Pancreas (tissue), 10 donors: ENCODE results near the gene PPARD. TPM values are rescaled to one million over a fixed set of nuclear protein-coding genes. Genes with fewer than 3 reads are reported as not detected.

ENCODE experiments used
- ATAC-seq, 4 donors: fragments of 200-7000 bp; cut with Tn5 transposase; one replicate each; pipeline versions ENCODE4 v1.8.0 to v1.9.1; 2020; ENCODE audit warnings: mild to moderate bottlenecking in 4 of 4, moderate library complexity in 4 of 4
- DNase-seq, 6 donors: peaks; one replicate each; pipeline ENCODE4 v3.0.0-alpha.2; 2020
- FAIRE-seq: peaks from 2 replicates; lab custom pipeline; 2012; peaks lifted over from hg19 to GRCh38; lab: Jason Lieb, UNC
- H3K27ac ChIP-seq, 4 donors: fragments of 200-600 bp; sonication (generic); 1 replicate in 3 of 4; 2 replicates in 1 of 4; pipeline versions ENCODE4 v1.5.0 to v1.8.0; 2020
- H3K27me3 ChIP-seq, 4 donors: fragments of 200-600 bp; one replicate each; pipeline ENCODE4 v1.8.0; 2021
- H3K36me3 ChIP-seq, 3 donors: fragments of 200-600 bp; sonication (generic) in 1 of 3; one replicate each; pipeline versions ENCODE4 v1.5.0 to v1.8.0; 2020 to 2021
- H3K4me1 ChIP-seq, 3 donors: fragments of 200-600 bp; one replicate each; pipeline ENCODE4 v1.8.0; 2021
- H3K4me3 ChIP-seq, 4 donors: fragments of 200-600 bp; sonication (generic) in 2 of 4; one replicate each; pipeline versions ENCODE4 v1.5.0 to v1.8.0; 2020 to 2021
- H3K9me3 ChIP-seq, 4 donors: fragments of 200-600 bp; one replicate each; pipeline ENCODE4 v1.8.0; 2021
- WGBS, 2 donors: extraction: QIAGEN DNeasy Blood & Tissue Kit; methylation state at CpG; one replicate each; pipeline ENCODE4 v1.1.7; 2013; 5-methylcytosine and 5-hydroxymethylcytosine counted together
- intact Hi-C, 3 donors: fragments of 100-400 bp; cut with DNase I; formaldehyde crosslinking; loops; one replicate each; pipeline versions ENCODE4 v1.11.1 to v1.14.2; 2022
- polyA plus RNA-seq, 2 donors: library from polyadenylated mRNA; stranded (reverse); fragments of 200-250 nt; gene quantifications; one replicate each; pipeline ENCODE4 v1.2.3, GENCODE V29; 2013
- total RNA-seq, 6 donors: library from RNA; stranded (reverse); fragmentation: NEBNext Ultra II Directional in 4 of 6; extraction: Animal tissue kit (Norgen Biotek cat#: 25700) in 4 of 6; gene quantifications; one replicate each; pipeline versions ENCODE4 v1.2.1 to v1.2.4, GENCODE V29; 2021 to 2023
- TF ChIP-seq, protein P1 (sequence below), 4 donors: fragments of 200-600 bp; sonication (generic) in 3 of 4; IDR thresholded peaks; one replicate each; pipeline versions ENCODE4 v1.5.0 to v1.8.0; 2021; ENCODE audit warnings: antibody characterized with exemption in 4 of 4
- donor health status: healthy with polysubstance abuse.
- donor health status: DM: no; HTN: no; CAD: no; lungs with moderate emphysema.
- donor health status: DM: no; HTN: no; CAD: no.
- donor health status: control.
- donor health status: control.
- donor health status: Bipolar disorder and iron deficiency.
- donor health status: DM: yes; HTN: yes; CAD: no.
- donor health status: DM: no; HTN: no; CAD: no.
- donor health status: DM: no; HTN: no; CAD: no.
- donor health status: DM: yes; HTN: yes; CAD: no.

The PPARD gene
- total and polyA plus RNA-seq, 8 donors = 4.4 to 14.1 (median 8.2) TPM

- Histone ChIP-seq H3K4me3 (no peak overlapping the region), H3K36me3 (no peaks in the 10 kb centered on the region), H3K27me3 (no peaks in the 10 kb centered on the region), H3K4me1 (peaks cover 5 to 26% (median 7%) of the 10 kb centered on the region in 3 donors), H3K27ac (peak overlapping the region in 3 of 4 donors; percentile 39 to 61 (median 53)), H3K9me3 (no peaks in the 10 kb centered on the region)
- FAIRE-seq (no peak), DNase-seq (no peak), ATAC-seq (peak in 3 of 4 donors; percentile 9 to 38 (median 11))
- TF ChIP-seq, protein P1, sequence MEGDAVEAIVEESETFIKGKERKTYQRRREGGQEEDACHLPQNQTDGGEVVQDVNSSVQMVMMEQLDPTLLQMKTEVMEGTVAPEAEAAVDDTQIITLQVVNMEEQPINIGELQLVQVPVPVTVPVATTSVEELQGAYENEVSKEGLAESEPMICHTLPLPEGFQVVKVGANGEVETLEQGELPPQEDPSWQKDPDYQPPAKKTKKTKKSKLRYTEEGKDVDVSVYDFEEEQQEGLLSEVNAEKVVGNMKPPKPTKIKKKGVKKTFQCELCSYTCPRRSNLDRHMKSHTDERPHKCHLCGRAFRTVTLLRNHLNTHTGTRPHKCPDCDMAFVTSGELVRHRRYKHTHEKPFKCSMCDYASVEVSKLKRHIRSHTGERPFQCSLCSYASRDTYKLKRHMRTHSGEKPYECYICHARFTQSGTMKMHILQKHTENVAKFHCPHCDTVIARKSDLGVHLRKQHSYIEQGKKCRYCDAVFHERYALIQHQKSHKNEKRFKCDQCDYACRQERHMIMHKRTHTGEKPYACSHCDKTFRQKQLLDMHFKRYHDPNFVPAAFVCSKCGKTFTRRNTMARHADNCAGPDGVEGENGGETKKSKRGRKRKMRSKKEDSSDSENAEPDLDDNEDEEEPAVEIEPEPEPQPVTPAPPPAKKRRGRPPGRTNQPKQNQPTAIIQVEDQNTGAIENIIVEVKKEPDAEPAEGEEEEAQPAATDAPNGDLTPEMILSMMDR (IDR thresholded peaks at IDR 0.05) = no peak
- intact Hi-C loops = no loop called here
- WGBS, 2 donors = 79 to 83% methylated on average over 6 of the region's 6 CpGs
Observed at GRCh38 chr6:35392773-35393672, 50.7 kb downstream of the PPARD start.

DNA sequence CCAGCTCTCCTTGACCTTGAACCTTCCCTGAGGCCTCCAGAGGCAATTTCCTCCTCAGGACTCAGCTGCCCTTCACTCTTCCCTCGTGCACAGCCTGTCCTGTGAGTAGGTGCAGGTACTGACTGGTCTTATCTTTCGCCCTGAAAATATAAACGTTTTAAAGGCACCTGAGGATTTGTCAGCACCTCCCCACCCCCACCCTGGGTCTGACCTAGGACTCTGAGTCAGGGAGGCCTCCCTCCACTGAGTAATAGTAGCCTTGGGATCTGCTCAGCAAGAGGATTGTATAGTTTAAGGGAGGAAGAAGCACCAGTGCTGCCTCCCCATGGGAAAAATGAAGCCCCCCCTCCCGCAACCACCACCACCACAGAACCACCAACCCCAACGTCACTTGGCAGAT, 54.6 kb downstream of the PPARD start:
- Histone ChIP-seq H3K27me3 (no peaks in the 10 kb centered on the region), H3K36me3 (no peaks in the 10 kb centered on the region), H3K4me3 (no peak overlapping the region), H3K9me3 (no peaks in the 10 kb centered on the region), H3K4me1 (peaks cover 8 to 28% (median 15%) of the 10 kb centered on the region in 3 donors), H3K27ac (no peak overlapping the region)
- intact Hi-C loops = no loop called here
- TF ChIP-seq, protein P1 (IDR thresholded peaks at IDR 0.05) = no peak
- WGBS, 2 donors = 59 to 63% methylated on average over 5 of the region's 5 CpGs
- DNase-seq (peak in 2 of 6 donors; percentile 20 to 31), ATAC-seq (peak in 2 of 4 donors; percentile 5 to 7), FAIRE-seq (no peak)

DNA sequence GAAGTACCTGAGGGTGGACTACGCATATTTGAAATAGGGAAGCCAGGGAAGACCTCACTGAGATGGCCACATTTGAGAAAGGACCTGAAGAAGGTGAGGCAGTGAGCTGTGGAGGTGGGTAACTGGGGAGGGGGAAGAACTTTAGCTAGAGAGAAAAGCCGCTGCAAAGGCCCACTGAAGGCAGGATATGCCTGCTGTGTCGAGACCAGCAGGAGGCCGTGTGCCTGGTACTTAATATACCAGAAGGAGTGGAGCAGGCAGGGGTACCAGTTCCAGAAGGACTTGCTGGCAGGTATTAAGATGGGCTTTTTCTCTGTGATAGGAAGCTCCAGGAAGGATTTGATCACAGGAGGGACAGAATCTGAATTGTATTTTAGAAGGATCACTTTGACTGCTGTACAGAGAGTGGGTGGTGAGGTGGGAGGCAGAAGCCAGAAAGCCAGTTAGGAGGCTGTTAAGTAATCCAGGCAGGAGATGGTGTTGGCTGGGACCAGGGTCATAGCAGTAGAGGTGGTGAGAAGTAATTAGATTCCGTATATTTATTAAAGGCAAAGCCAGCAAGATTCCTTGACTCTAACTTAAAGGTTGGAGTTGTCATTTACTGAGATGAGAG, 55.6 kb downstream of the PPARD start:
- Histone ChIP-seq H3K4me3 (no peak overlapping the region), H3K9me3 (no peaks in the 10 kb centered on the region), H3K27ac (no peak overlapping the region), H3K27me3 (no peaks in the 10 kb centered on the region), H3K36me3 (no peaks in the 10 kb centered on the region), H3K4me1 (peaks cover 16 to 28% (median 21%) of the 10 kb centered on the region in 3 donors)
- ATAC-seq (no peak), FAIRE-seq (no peak), DNase-seq (no peak)
- 95 to 96% methylated on average over 5 of the region's 5 CpGs for WGBS, 2 donors
- TF ChIP-seq, protein P1 (IDR thresholded peaks at IDR 0.05) = no peak
- intact Hi-C loops = no loop called here

GRCh38 chr6:35398526-35398925, 56.2 kb downstream of the PPARD start:
- no peak for DNase-seq
- 94 to 95% methylated on average over 8 of the region's 8 CpGs for WGBS, 2 donors
- ATAC-seq = no peak

More at GRCh38 chr6:35398526-35398925, 56.2 kb downstream of the PPARD start:
- no peaks in the 10 kb centered on the region for H3K9me3 ChIP-seq
- no peak for FAIRE-seq
- TF ChIP-seq, protein P1 (IDR thresholded peaks at IDR 0.05) = no peak
- no peaks in the 10 kb centered on the region for H3K36me3 ChIP-seq
- H3K4me3 ChIP-seq = no peak overlapping the region
- intact Hi-C loops = no loop called here
- no peaks in the 10 kb centered on the region for H3K27me3 ChIP-seq
- no peak overlapping the region for H3K27ac ChIP-seq
- H3K4me1 ChIP-seq = peaks cover 18 to 28% (median 21%) of the 10 kb centered on the region in 3 donors
